ENCODE data around the gene GET4. TPM values are rescaled to one million over a fixed set of nuclear protein-coding genes. Genes with fewer than 3 reads are reported as not detected.

GET4 gene
- total RNA-seq, 1 donor from 2014 or later, result 4.2 TPM

GRCh38 chr7:855686-856369 lies 20.5 kb upstream of the GET4 start:
- Histone ChIP-seq H3K4me3 (no peak overlapping the region), H3K27ac (no peak overlapping the region), H3K36me3 (peaks cover 96 to 97% of the 10 kb centered on the region in 2 donors), H3K4me1 (no peaks in the 10 kb centered on the region), H3K27me3 (no peaks in the 10 kb centered on the region), H3K9me3 (no peaks in the 10 kb centered on the region)
- intact Hi-C loops (cut with DNase I), result no loop called here
- DNase-seq (ENCODE audit: low spot score in 2 of 2), result no peak
- no peak for TF ChIP-seq CTCF (IDR thresholded peaks at IDR 0.05)

GRCh38 chr7:856444-857095 lies 19.8 kb upstream of the GET4 start:
- H3K27ac ChIP-seq, result no peak overlapping the region
- H3K9me3 ChIP-seq, result no peaks in the 10 kb centered on the region
- H3K27me3 ChIP-seq, result no peaks in the 10 kb centered on the region
- intact Hi-C loops (cut with DNase I), result no loop called here
- H3K4me3 ChIP-seq, result no peak overlapping the region
- no peak for DNase-seq (ENCODE audit: low spot score in 2 of 2)
- no peaks in the 10 kb centered on the region for H3K4me1 ChIP-seq
- TF ChIP-seq CTCF (IDR thresholded peaks at IDR 0.05), result no peak
- peaks cover 96 to 97% of the 10 kb centered on the region in 2 donors for H3K36me3 ChIP-seq

GRCh38 chr7:857661-858060 lies 18.7 kb upstream of the GET4 start:
- no peaks in the 10 kb centered on the region for H3K4me1 ChIP-seq
- H3K9me3 ChIP-seq, result no peaks in the 10 kb centered on the region
- H3K27me3 ChIP-seq, result no peaks in the 10 kb centered on the region
- H3K4me3 ChIP-seq, result no peak overlapping the region
- intact Hi-C loops (cut with DNase I), result no loop called here
- TF ChIP-seq CTCF (IDR thresholded peaks at IDR 0.05), result no peak
- peaks cover 97 to 99% of the 10 kb centered on the region in 2 donors for H3K36me3 ChIP-seq
- H3K27ac ChIP-seq, result no peak overlapping the region
- DNase-seq (ENCODE audit: low spot score in 2 of 2), result no peak

GRCh38 chr7:859359-860030 lies 16.9 kb upstream of the GET4 start:
- no peak overlapping the region for H3K4me3 ChIP-seq
- peaks cover 89 to 95% of the 10 kb centered on the region in 2 donors for H3K36me3 ChIP-seq
- no peak overlapping the region for H3K27ac ChIP-seq
- H3K9me3 ChIP-seq, result no peaks in the 10 kb centered on the region
- DNase-seq (ENCODE audit: low spot score in 2 of 2), result no peak
- TF ChIP-seq CTCF (IDR thresholded peaks at IDR 0.05), result no peak
- intact Hi-C loops (cut with DNase I), result no loop called here
- H3K27me3 ChIP-seq, result no peaks in the 10 kb centered on the region
- H3K4me1 ChIP-seq, result no peaks in the 10 kb centered on the region

- H3K27me3 ChIP-seq, result no peaks in the 10 kb centered on the region
- intact Hi-C loops (cut with DNase I), result no loop called here
- peaks cover 87 to 90% of the 10 kb centered on the region in 2 donors for H3K36me3 ChIP-seq
- H3K9me3 ChIP-seq, result no peaks in the 10 kb centered on the region
- no peaks in the 10 kb centered on the region for H3K4me1 ChIP-seq
- no peak overlapping the region for H3K4me3 ChIP-seq
- DNase-seq (ENCODE audit: low spot score in 2 of 2), result no peak
- TF ChIP-seq CTCF (IDR thresholded peaks at IDR 0.05), result no peak
- H3K27ac ChIP-seq, result no peak overlapping the region
Measured at GRCh38 chr7:860149-860548, 16.2 kb upstream of the GET4 start.
